ENCODE measurements around the gene DNAH10.

DNA sequence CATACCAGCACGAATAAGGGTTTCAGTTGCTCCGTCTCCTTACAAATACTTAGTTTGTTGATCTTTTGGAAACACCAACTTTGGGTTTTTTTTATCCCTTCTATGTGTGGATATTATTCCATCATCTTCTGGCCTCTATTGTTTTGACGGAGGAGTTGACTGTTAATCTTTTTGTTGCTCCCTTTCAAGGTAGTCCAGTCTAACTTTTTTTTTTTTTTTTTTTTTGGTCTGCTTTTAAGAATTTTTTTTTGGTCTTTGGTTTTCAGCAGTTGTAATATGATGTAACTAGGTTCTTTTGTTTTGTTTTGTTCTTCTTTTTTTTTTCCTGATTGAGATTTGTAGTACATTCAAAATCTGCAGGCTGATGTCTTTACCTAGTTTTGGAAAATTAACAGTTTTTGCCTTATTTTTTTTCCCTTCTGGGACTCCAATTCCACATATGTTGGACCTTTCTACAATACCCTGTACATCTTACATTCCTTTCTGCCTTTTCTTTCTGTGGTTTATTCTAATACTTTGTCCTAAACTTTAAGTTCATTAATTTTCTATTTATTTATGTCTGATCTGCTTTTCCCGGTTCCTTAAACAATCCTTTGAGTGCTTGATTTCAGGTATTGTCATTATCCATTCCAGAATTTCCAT is 54.9 kb downstream of the DNAH10 start:
- TF ChIP-seq, protein P1, sequence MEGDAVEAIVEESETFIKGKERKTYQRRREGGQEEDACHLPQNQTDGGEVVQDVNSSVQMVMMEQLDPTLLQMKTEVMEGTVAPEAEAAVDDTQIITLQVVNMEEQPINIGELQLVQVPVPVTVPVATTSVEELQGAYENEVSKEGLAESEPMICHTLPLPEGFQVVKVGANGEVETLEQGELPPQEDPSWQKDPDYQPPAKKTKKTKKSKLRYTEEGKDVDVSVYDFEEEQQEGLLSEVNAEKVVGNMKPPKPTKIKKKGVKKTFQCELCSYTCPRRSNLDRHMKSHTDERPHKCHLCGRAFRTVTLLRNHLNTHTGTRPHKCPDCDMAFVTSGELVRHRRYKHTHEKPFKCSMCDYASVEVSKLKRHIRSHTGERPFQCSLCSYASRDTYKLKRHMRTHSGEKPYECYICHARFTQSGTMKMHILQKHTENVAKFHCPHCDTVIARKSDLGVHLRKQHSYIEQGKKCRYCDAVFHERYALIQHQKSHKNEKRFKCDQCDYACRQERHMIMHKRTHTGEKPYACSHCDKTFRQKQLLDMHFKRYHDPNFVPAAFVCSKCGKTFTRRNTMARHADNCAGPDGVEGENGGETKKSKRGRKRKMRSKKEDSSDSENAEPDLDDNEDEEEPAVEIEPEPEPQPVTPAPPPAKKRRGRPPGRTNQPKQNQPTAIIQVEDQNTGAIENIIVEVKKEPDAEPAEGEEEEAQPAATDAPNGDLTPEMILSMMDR (IDR thresholded peaks at IDR 0.05; ENCODE audit: low read length): no peak
- no peak for TF ChIP-seq EZH2 (IDR thresholded peaks at IDR 0.05; ENCODE audit: borderline replicate concordance, low read length)
